ENCODE measurements around the gene ANK3.

The ANK3 gene

DNA sequence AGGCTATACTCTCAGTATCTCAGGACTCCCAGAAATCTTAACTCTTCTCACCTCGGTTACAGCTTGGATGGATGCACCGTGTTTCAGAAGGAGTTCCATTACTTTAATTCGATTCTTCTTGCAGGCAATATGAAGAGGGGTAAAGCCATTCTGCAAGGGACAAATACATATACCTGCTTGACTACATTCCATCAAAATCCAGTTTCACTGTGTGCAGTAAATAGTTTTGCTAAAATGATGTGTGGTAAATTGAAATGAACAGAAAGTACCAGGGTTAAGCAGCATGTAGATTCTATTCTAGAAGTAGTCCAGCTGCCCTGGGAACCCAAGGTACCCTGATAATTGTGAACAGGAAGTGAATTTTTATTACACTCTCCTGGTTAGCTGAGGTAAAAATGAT, 183.9 kb downstream of the ANK3 start:
- H3K9me3 ChIP-seq (ENCODE audit: low read length), result no peaks in the 10 kb centered on the region
- no peaks in the 10 kb centered on the region for H3K36me3 ChIP-seq (ENCODE audit: insufficient read depth, low read length)
- H3K9ac ChIP-seq (ENCODE audit: low read length), result no peak overlapping the region
- no peaks in the 10 kb centered on the region for H3K4me1 ChIP-seq (ENCODE audit: insufficient read depth, low read length)
- no peaks in the 10 kb centered on the region for H3K27me3 ChIP-seq (ENCODE audit: control insufficient read depth in 1 of 2, insufficient read depth in 2 of 2, low read length in 2 of 2)
- no peak overlapping the region for H3K27ac ChIP-seq (ENCODE audit: low read depth, low read length)
- H3K4me3 ChIP-seq (ENCODE audit: low read depth in 1 of 2, low read length in 2 of 2), result no peak overlapping the region

DNA sequence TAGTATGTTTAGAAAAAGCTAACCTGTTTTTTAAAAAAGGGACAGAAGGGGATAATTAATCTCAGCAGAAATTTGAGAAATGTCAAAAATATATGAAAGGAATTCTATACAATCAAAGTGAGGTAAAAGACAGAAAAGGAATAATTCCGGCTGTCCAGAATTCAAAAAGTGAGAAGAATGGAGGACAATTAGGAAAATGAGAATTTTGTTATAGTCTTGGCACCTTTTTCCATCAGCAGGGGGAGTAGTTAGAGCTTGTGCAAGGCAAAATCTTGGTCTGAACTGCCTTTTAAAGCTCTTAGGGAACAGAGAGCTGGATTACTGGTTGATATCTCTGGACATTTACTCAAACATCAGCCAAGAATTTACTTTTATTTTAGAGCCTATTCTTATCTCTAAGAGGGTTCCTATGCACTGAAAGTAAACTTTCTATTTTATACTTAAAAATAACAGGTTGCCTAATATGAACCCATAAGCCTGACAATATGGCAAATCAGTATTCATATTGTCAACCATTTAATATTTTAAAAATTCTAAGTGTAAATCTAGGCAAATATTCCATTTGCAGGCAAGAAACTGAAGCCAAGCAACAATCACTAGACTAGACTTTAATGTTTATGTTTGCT, 185.6 kb downstream of the ANK3 start:
- H3K9ac ChIP-seq (ENCODE audit: low read length), result no peak overlapping the region
- no peaks in the 10 kb centered on the region for H3K4me1 ChIP-seq (ENCODE audit: insufficient read depth, low read length)
- H3K4me3 ChIP-seq (ENCODE audit: low read depth in 1 of 2, low read length in 2 of 2), result no peak overlapping the region
- H3K36me3 ChIP-seq (ENCODE audit: insufficient read depth, low read length), result no peaks in the 10 kb centered on the region
- no peak overlapping the region for H3K27ac ChIP-seq (ENCODE audit: low read depth, low read length)
- H3K27me3 ChIP-seq (ENCODE audit: control insufficient read depth in 1 of 2, insufficient read depth in 2 of 2, low read length in 2 of 2), result no peaks in the 10 kb centered on the region
- no peaks in the 10 kb centered on the region for H3K9me3 ChIP-seq (ENCODE audit: low read length)

DNA sequence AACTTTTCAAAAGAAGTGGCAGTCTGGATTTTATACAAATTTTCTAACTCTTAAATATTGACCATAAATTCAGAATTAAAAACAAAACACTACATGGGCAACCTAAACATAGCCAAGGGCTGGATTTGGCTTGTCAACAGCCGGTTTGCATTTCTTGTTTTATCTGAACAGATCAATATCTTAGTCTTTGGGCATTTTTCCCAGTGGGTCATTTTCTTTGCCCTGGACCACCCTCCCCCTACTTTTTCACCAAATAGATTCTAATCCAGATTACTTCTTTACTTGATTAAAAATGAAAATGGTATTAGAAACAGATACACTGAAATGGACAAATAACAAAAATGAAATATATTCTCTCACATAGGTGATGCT, 189.0 kb downstream of the ANK3 start:
- Histone ChIP-seq H3K36me3 (ENCODE audit: insufficient read depth, low read length) (no peaks in the 10 kb centered on the region), H3K4me1 (ENCODE audit: insufficient read depth, low read length) (no peaks in the 10 kb centered on the region), H3K4me3 (ENCODE audit: low read depth in 1 of 2, low read length in 2 of 2) (no peak overlapping the region), H3K9me3 (ENCODE audit: low read length) (no peaks in the 10 kb centered on the region), H3K27ac (ENCODE audit: low read depth, low read length) (no peak overlapping the region), H3K9ac (ENCODE audit: low read length) (no peak overlapping the region), H3K27me3 (ENCODE audit: control insufficient read depth in 1 of 2, insufficient read depth in 2 of 2, low read length in 2 of 2) (no peaks in the 10 kb centered on the region)

DNA sequence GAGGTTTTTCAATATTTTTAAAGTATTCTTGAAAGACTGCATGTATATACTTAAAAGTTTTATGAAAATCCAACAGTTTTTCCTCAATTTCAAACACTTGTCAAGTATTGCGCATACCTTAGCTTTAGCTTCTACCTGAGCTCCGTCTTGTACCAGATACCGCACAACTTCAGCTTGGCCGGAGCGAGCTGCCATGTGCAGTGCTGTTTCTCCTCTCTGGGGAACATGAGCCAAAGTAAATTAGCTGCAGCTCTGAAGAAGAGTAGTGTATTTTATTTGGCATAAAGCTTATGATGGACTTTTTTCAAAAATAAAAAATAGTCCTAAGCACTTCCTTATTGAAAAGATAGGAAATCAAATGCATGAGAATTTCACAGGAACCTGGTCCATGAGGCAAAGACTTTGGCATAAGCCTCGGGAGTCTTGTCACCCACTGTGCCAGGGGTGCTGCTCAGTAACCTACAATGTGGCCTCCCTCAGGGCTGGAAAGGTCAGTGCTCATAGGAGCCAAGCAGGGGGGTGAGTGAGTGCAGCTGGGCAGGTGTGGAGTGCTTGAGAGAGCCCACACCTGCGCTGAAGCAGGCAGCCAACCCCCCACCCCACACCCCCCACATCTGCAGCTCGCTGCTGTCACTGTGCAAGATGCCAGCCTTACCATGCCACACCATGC, 189.5 kb downstream of the ANK3 start:
- Histone ChIP-seq H3K36me3 (ENCODE audit: insufficient read depth, low read length) (no peaks in the 10 kb centered on the region), H3K9ac (ENCODE audit: low read length) (no peak overlapping the region), H3K27me3 (ENCODE audit: control insufficient read depth in 1 of 2, insufficient read depth in 2 of 2, low read length in 2 of 2) (no peaks in the 10 kb centered on the region), H3K4me3 (ENCODE audit: low read depth in 1 of 2, low read length in 2 of 2) (no peak overlapping the region), H3K4me1 (ENCODE audit: insufficient read depth, low read length) (no peaks in the 10 kb centered on the region), H3K27ac (ENCODE audit: low read depth, low read length) (no peak overlapping the region), H3K9me3 (ENCODE audit: low read length) (no peaks in the 10 kb centered on the region)

DNA sequence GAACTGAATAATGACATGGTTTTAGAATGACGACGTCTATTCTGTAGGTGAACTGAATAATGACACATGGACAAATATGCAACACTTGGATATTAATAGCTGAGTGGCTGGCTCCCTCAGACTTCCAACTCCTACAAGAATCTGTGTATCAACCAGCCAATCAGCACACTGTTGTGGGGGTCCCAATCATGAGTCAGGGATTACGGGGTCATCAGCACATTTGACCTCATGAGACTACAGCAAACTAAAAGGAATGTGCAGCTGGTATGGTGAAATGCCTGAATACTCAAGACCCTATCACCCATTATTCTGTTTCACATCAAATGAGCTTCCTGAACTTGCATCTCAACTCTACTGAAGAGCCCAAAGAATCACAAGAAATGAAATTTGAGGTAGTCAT, 192.5 kb downstream of the ANK3 start:
- Histone ChIP-seq H3K4me1 (ENCODE audit: insufficient read depth, low read length) (no peaks in the 10 kb centered on the region), H3K27me3 (ENCODE audit: control insufficient read depth in 1 of 2, insufficient read depth in 2 of 2, low read length in 2 of 2) (no peaks in the 10 kb centered on the region), H3K36me3 (ENCODE audit: insufficient read depth, low read length) (no peaks in the 10 kb centered on the region), H3K9ac (ENCODE audit: low read length) (no peak overlapping the region), H3K27ac (ENCODE audit: low read depth, low read length) (no peak overlapping the region), H3K4me3 (ENCODE audit: low read depth in 1 of 2, low read length in 2 of 2) (no peak overlapping the region), H3K9me3 (ENCODE audit: low read length) (no peaks in the 10 kb centered on the region)

DNA sequence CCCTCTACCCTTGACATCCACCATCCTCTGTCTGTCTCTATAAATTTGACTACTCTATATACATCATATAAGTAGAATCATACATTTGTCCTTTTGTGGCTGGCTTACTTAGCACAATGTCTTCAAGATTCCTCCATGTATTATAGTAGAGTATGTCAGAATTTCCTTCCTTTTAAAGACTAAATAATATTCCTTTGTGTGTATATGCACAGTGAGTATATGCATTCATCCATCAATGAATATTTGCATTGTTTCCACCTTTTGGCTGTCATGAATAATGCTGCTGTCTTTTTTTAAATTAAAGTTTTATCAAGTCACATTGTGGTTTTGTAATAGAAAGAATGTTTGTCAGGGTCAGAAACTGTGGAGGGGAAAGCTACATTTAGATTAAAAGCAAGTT, 195.3 kb downstream of the ANK3 start:
- Histone ChIP-seq H3K4me1 (ENCODE audit: insufficient read depth, low read length) (no peaks in the 10 kb centered on the region), H3K36me3 (ENCODE audit: insufficient read depth, low read length) (no peaks in the 10 kb centered on the region), H3K9me3 (ENCODE audit: low read length) (no peaks in the 10 kb centered on the region), H3K4me3 (ENCODE audit: low read depth in 1 of 2, low read length in 2 of 2) (no peak overlapping the region), H3K9ac (ENCODE audit: low read length) (no peak overlapping the region), H3K27ac (ENCODE audit: low read depth, low read length) (no peak overlapping the region), H3K27me3 (ENCODE audit: control insufficient read depth in 1 of 2, insufficient read depth in 2 of 2, low read length in 2 of 2) (no peaks in the 10 kb centered on the region)

DNA sequence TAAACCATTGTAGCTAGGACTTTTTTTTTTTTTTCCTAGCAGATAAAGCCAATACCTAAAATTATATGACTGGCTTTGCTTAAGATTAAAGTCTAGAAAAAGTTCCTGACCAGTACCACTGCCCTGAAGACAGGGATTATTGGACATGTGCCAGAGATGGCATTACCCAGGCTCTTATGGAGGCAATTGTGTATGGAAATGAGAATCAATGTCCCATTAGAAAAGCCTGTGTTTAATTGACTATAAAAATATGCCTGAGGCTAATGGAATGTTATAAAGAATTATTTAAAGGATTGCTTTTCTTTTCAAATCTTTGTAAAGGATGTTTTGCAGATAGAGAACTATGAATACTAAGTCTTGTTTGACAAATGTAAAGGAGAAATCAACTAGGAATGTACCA, 196.7 kb downstream of the ANK3 start:
- Histone ChIP-seq H3K9me3 (ENCODE audit: low read length) (no peaks in the 10 kb centered on the region), H3K4me3 (ENCODE audit: low read depth in 1 of 2, low read length in 2 of 2) (no peak overlapping the region), H3K27me3 (ENCODE audit: control insufficient read depth in 1 of 2, insufficient read depth in 2 of 2, low read length in 2 of 2) (no peaks in the 10 kb centered on the region), H3K9ac (ENCODE audit: low read length) (no peak overlapping the region), H3K4me1 (ENCODE audit: insufficient read depth, low read length) (no peaks in the 10 kb centered on the region), H3K36me3 (ENCODE audit: insufficient read depth, low read length) (no peaks in the 10 kb centered on the region), H3K27ac (ENCODE audit: low read depth, low read length) (no peak overlapping the region)

DNA sequence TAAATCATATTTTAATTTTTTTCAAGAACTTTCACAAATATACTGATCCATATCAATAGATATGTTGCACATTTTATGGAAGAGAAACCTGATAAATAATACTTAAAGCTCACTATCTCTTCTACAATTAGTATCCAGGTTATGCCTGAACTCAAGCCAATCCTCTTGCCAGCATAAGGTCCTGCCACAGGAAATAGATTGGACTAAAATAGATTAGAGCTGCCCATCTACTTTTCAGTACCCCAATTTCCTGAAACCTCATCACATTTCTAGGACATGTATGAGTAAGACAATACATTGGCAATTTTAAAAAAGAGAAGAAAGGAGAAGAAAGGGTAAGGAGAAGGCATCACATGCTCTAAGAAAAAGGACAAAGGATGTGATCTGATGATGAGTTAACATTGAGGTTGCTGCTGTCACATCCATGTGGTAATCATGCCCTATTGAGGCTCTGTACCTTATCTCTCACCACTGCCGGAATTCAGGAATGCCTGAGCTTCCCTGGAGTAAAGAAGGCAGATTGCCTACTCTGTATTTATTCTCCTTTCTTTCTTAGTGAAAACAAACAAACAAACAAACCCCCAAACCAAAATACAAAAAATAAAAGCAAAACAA, 199.7 kb downstream of the ANK3 start:
- Histone ChIP-seq H3K9ac (ENCODE audit: low read length) (no peak overlapping the region), H3K9me3 (ENCODE audit: low read length) (no peaks in the 10 kb centered on the region), H3K4me3 (ENCODE audit: low read depth in 1 of 2, low read length in 2 of 2) (no peak overlapping the region), H3K27me3 (ENCODE audit: control insufficient read depth in 1 of 2, insufficient read depth in 2 of 2, low read length in 2 of 2) (no peaks in the 10 kb centered on the region), H3K4me1 (ENCODE audit: insufficient read depth, low read length) (no peaks in the 10 kb centered on the region), H3K36me3 (ENCODE audit: insufficient read depth, low read length) (no peaks in the 10 kb centered on the region), H3K27ac (ENCODE audit: low read depth, low read length) (no peak overlapping the region)

DNA sequence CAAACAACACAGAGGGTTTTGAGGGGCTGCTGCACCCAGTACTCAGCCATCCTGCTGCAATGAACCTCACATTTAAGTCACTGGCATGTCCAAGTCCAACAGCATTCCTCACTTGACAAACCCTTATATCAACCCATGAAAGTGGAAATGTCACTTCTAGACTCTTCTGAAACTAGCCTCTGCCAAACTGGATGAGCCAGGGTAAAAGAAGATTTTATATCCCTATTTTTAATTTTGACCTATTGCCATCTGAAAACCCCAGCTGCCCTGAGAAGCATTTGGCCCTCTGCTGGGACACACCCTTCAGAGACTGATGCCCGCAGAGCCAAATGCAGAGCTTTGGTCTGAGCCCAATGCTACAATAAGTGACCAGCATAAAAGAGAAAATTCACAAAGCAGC, 201.1 kb downstream of the ANK3 start:
- no peaks in the 10 kb centered on the region for H3K36me3 ChIP-seq (ENCODE audit: insufficient read depth, low read length)
- no peak overlapping the region for H3K9ac ChIP-seq (ENCODE audit: low read length)
- no peak overlapping the region for H3K27ac ChIP-seq (ENCODE audit: low read depth, low read length)
- H3K4me3 ChIP-seq (ENCODE audit: low read depth in 1 of 2, low read length in 2 of 2), result no peak overlapping the region
- H3K27me3 ChIP-seq (ENCODE audit: control insufficient read depth in 1 of 2, insufficient read depth in 2 of 2, low read length in 2 of 2), result no peaks in the 10 kb centered on the region
- H3K4me1 ChIP-seq (ENCODE audit: insufficient read depth, low read length), result no peaks in the 10 kb centered on the region
- no peaks in the 10 kb centered on the region for H3K9me3 ChIP-seq (ENCODE audit: low read length)

DNA sequence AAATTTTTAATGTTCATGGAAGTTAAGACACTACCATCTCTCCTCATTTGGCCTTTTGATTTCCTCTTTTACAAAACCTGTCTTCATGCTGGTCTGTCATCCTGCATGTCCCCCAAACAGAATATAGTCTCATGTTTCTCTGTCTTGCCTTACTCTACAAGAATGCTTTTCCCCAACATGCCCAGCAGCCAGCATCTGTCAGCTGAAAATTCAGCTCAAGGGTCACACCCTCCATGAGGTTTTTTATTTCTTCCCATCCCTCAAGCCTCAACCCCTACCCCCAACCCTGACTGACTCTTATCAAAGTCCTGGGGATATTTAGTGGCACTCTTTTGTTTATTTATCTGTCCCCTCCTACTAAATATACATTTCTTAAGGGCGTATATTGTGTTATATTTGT, 202.0 kb downstream of the ANK3 start:
- Histone ChIP-seq H3K4me3 (ENCODE audit: low read depth in 1 of 2, low read length in 2 of 2) (no peak overlapping the region), H3K9me3 (ENCODE audit: low read length) (no peaks in the 10 kb centered on the region), H3K4me1 (ENCODE audit: insufficient read depth, low read length) (no peaks in the 10 kb centered on the region), H3K9ac (ENCODE audit: low read length) (no peak overlapping the region), H3K27ac (ENCODE audit: low read depth, low read length) (no peak overlapping the region), H3K27me3 (ENCODE audit: control insufficient read depth in 1 of 2, insufficient read depth in 2 of 2, low read length in 2 of 2) (no peaks in the 10 kb centered on the region), H3K36me3 (ENCODE audit: insufficient read depth, low read length) (no peaks in the 10 kb centered on the region)

DNA sequence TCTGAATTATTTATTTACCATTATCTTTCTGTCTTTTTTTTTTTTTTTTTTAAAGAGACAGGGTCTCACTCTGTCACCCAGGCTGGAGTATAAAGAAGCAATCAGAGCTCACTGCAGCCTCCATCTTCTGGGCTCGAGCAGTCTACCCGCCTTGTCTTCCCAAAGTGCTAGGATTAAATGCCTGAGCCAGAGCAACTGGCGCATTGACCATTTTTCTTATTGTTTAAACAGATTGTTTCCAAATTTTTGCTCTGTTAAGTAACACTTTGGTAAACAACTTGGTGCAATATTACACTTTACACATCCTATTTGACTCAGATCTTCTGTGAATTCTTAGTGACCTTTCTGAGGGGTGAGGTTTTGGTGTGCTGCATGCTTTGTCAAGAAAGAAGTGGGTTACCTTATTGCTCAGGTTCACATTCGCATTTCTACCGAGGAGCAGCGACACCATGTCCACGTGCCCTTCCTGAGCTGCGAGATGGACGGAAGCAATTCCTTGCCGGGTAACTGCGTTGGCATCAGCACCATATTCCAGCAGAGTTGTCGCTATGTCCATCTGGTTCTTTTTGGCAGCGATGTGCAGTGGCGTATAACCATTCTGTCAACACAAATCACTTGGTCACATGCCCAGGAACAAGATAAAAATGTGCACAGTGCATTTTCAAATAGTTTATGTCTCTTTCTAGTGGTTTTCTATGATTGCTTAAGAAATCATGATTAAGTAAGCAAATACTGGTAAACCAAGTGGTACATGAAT, 203.2 kb downstream of the ANK3 start:
- no peak overlapping the region for H3K4me3 ChIP-seq (ENCODE audit: low read depth in 1 of 2, low read length in 2 of 2)

More for the DNA sequence above, 203.2 kb downstream of the ANK3 start:
- Histone ChIP-seq H3K9me3 (ENCODE audit: low read length) (no peaks in the 10 kb centered on the region), H3K27me3 (ENCODE audit: control insufficient read depth in 1 of 2, insufficient read depth in 2 of 2, low read length in 2 of 2) (no peaks in the 10 kb centered on the region), H3K9ac (ENCODE audit: low read length) (no peak overlapping the region), H3K4me1 (ENCODE audit: insufficient read depth, low read length) (no peaks in the 10 kb centered on the region), H3K36me3 (ENCODE audit: insufficient read depth, low read length) (no peaks in the 10 kb centered on the region), H3K27ac (ENCODE audit: low read depth, low read length) (no peak overlapping the region)

All from muscle layer of colon (tissue), 2 donors.